Spleen (tissue), 11 donors: ENCODE results near the gene MTMR11. TPM values are rescaled to one million over a fixed set of nuclear protein-coding genes. Genes with fewer than 3 reads are reported as not detected.

Source experiments
- DNase-seq: peaks from one replicate; pipeline ENCODE4 v3.0.0-alpha.2; 2020
- H3K27ac ChIP-seq, 8 donors: fragments of 200-600 bp; sonication (generic) in 7 of 8; 1 replicate in 4 of 8; 2 replicates in 4 of 8; pipeline versions ENCODE4 v1.5.0 to v1.8.0; 2016 to 2021; ENCODE audit warnings: inconsistent platforms in 4 of 8, mild to moderate bottlenecking in 4 of 8, moderate library complexity in 1 of 8
- H3K27me3 ChIP-seq, 7 donors: fragments of 200-600 bp; sonication (generic) in 6 of 7; replicated peaks in 1 of 7; 1 replicate in 4 of 7; 2 replicates in 3 of 7; pipeline versions ENCODE4 v1.5.0 to v1.8.0; 2016 to 2021; ENCODE audit warnings: inconsistent platforms in 3 of 7, mild to moderate bottlenecking in 1 of 7
- H3K36me3 ChIP-seq, 6 donors: fragments of 200-600 bp; sonication (generic) in 5 of 6; 1 replicate in 4 of 6; 2 replicates in 2 of 6; pipeline versions ENCODE4 v1.5.0 to v1.8.0; 2016 to 2021; ENCODE audit warnings: inconsistent platforms in 2 of 6
- H3K4me1 ChIP-seq, 6 donors: fragments of 200-600 bp; sonication (generic) in 5 of 6; 1 replicate in 3 of 6; 2 replicates in 3 of 6; pipeline versions ENCODE4 v1.5.0 to v1.8.0; 2016 to 2021; ENCODE audit warnings: inconsistent platforms in 3 of 6
- H3K4me3 ChIP-seq, 8 donors: fragments of 200-600 bp; sonication (generic) in 7 of 8; 1 replicate in 4 of 8; 2 replicates in 4 of 8; pipeline versions ENCODE4 v1.5.0 to v1.8.0; 2016 to 2021; ENCODE audit warnings: inconsistent platforms in 4 of 8, mild to moderate bottlenecking in 4 of 8, moderate library complexity in 2 of 8
- H3K9me3 ChIP-seq, 8 donors: fragments of 200-600 bp; sonication (generic) in 7 of 8; 1 replicate in 4 of 8; 2 replicates in 4 of 8; pipeline versions ENCODE4 v1.5.0 to v1.8.0; 2016 to 2021; ENCODE audit warnings: inconsistent platforms in 4 of 8
- CTCF ChIP-seq, 11 experiments: fragments of 200-600 bp in 7 of 11; fragments of 450-650 bp in 4 of 11; sonication (generic) in 4 of 11; IDR thresholded peaks in 8 of 11; conservative IDR thresholded peaks in 3 of 11; 1 replicate in 7 of 11; 2 replicates in 4 of 11; pipeline versions ENCODE4 v1.4.0 to v1.8.0; 2016 to 2021; ENCODE audit warnings: antibody characterized with exemption in 11 of 11, inconsistent platforms in 4 of 11, mild to moderate bottlenecking in 1 of 11
- POLR2A ChIP-seq, 3 donors: fragments of 450-650 bp; IDR thresholded peaks; one replicate each; pipeline ENCODE4 v1.5.1; 2017; ENCODE audit warnings: antibody characterized with exemption in 3 of 3, mild to moderate bottlenecking in 1 of 3
- POLR2AphosphoS5 ChIP-seq, 3 donors: sonication (generic); formaldehyde crosslinking; IDR thresholded peaks; one replicate each; pipeline ENCODE4 v1.5.1; 2017; ENCODE audit warnings: antibody characterized with exemption in 3 of 3
- WGBS, 5 donors: extraction: QIAGEN DNeasy Blood & Tissue Kit in 3 of 5; methylation state at CpG; one replicate each; pipeline versions ENCODE4 v1.1.5 to v1.1.7; 2013 to 2018; 5-methylcytosine and 5-hydroxymethylcytosine counted together
- intact Hi-C: fragments of 100-400 bp; cut with DNase I; formaldehyde crosslinking; loops from one replicate; pipeline ENCODE4 v1.15.0; 2023; ENCODE audit warnings: low total_unique reads
- polyA plus RNA-seq, 3 donors: library from polyadenylated mRNA; stranded (reverse); fragments of 200-250 nt; gene quantifications; one replicate each; pipeline ENCODE4 v1.2.1, GENCODE V29; 2013
- total RNA-seq, 7 donors: library from RNA; depleted of rRNA in 3 of 7; stranded (reverse); fragments of >200 nt in 3 of 7; fragmentation: NEBNext Ultra II Directional in 4 of 7; extraction: Animal tissue kit (Norgen Biotek cat#: 25700) in 4 of 7; gene quantifications; one replicate each; pipeline versions ENCODE4 v1.1.0 to v1.2.1, GENCODE V29; 2016 to 2021
- donor health status: healthy with polysubstance abuse.
- donor health status: DM: no; HTN: no; CAD: no; lungs with moderate emphysema.
- donor health status: DM: no; HTN: no; CAD: no.
- donor health status: Bipolar disorder and iron deficiency.
- donor health status: healthy.
- donor health status: DM: no; HTN: no; CAD: no.
- donor health status: DM: yes; HTN: yes; CAD: no.

The MTMR11 gene
- total and polyA plus RNA-seq, 10 donors, result 1.4 to 16.2 (median 5.8) TPM

GRCh38 chr1:149932474-149932873 lies 4.2 kb downstream of the MTMR11 start:
- intact Hi-C loops, result no loop called here
- Histone ChIP-seq H3K9me3 (no peaks in the 10 kb centered on the region), H3K27ac (no peak overlapping the region), H3K4me3 (no peak overlapping the region), H3K4me1 (peaks cover 4 to 55% (median 21%) of the 10 kb centered on the region in 6 donors), H3K36me3 (no peaks in the 10 kb centered on the region), H3K27me3 (no peaks in the 10 kb centered on the region)
- TF ChIP-seq POLR2A (IDR thresholded peaks at IDR 0.05) (no peak), POLR2AphosphoS5 (IDR thresholded peaks at IDR 0.05) (no peak), CTCF (IDR thresholded peaks at IDR 0.05 in 8 of 11, conservative IDR thresholded peaks at IDR 0.05 in 3 of 11) (no peak)
- 90 to 96% (median 94%) methylated on average over 8 of the region's 8 CpGs for WGBS, 5 donors
- DNase-seq, result no peak

GRCh38 chr1:149931212-149931790 lies 5.4 kb downstream of the MTMR11 start:
- Histone ChIP-seq H3K4me3 (peak overlapping the region in 1 of 8 donors; percentile 13), H3K4me1 (peaks cover 8 to 54% (median 24%) of the 10 kb centered on the region in 6 donors), H3K36me3 (peaks cover 0 to 6% (median 3%) of the 10 kb centered on the region in 6 donors), H3K9me3 (no peaks in the 10 kb centered on the region), H3K27ac (peak overlapping the region in 3 of 8 donors; percentile 30 to 99 (median 37)), H3K27me3 (no peaks in the 10 kb centered on the region)
- no peak for DNase-seq
- intact Hi-C loops, result no loop called here
- TF ChIP-seq POLR2A (IDR thresholded peaks at IDR 0.05) (no peak), CTCF (IDR thresholded peaks at IDR 0.05 in 8 of 11, conservative IDR thresholded peaks at IDR 0.05 in 3 of 11) (no peak), POLR2AphosphoS5 (IDR thresholded peaks at IDR 0.05) (no peak)
- 78 to 82% (median 80%) methylated on average over 13 of the region's 13 CpGs for WGBS, 5 donors

- H3K4me1 ChIP-seq, result peaks cover 19 to 58% (median 37%) of the 10 kb centered on the region in 6 donors
- peak overlapping the region in 3 of 8 donors; percentile 19 to 99 (median 98) for H3K27ac ChIP-seq
- TF ChIP-seq POLR2AphosphoS5 (IDR thresholded peaks at IDR 0.05) (no peak), CTCF (IDR thresholded peaks at IDR 0.05 in 8 of 11, conservative IDR thresholded peaks at IDR 0.05 in 3 of 11) (no peak), POLR2A (IDR thresholded peaks at IDR 0.05) (no peak)
- H3K27me3 ChIP-seq, result no peaks in the 10 kb centered on the region
- H3K9me3 ChIP-seq, result no peaks in the 10 kb centered on the region
- intact Hi-C loops, result no loop called here
- DNase-seq, result no peak
- peaks cover 0 to 20% (median 18%) of the 10 kb centered on the region in 6 donors for H3K36me3 ChIP-seq
- peak overlapping the region in 1 of 8 donors; percentile 13 for H3K4me3 ChIP-seq
- WGBS, 5 donors, result 73 to 87% (median 82%) methylated on average over 2 of the region's 2 CpGs
Observed at GRCh38 chr1:149929856-149930255, 6.8 kb downstream of the MTMR11 start.

GRCh38 chr1:149928401-149928724 lies 8.3 kb downstream of the MTMR11 start:
- WGBS, 5 donors, result 0% methylated on average over 1 of the region's 1 CpG
- peaks cover 11 to 35% (median 33%) of the 10 kb centered on the region in 6 donors for H3K36me3 ChIP-seq
- H3K4me1 ChIP-seq, result peaks cover 24 to 69% (median 42%) of the 10 kb centered on the region in 6 donors
- no peaks in the 10 kb centered on the region for H3K27me3 ChIP-seq
- TF ChIP-seq POLR2A (IDR thresholded peaks at IDR 0.05) (no peak), CTCF (IDR thresholded peaks at IDR 0.05 in 8 of 11, conservative IDR thresholded peaks at IDR 0.05 in 3 of 11) (no peak), POLR2AphosphoS5 (IDR thresholded peaks at IDR 0.05) (no peak)
- H3K4me3 ChIP-seq, result peak overlapping the region; percentile 78 to 98 (median 92)
- no peak for DNase-seq
- H3K9me3 ChIP-seq, result no peaks in the 10 kb centered on the region
- intact Hi-C loops, result no loop called here
- H3K27ac ChIP-seq, result peak overlapping the region; percentile 93 to 99 (median 98)
